Panc1 (cell line): ENCODE data around the gene NANS. TPM values are rescaled to one million over a fixed set of nuclear protein-coding genes. Genes with fewer than 3 reads are reported as not detected.

Source experiments
- ATAC-seq: fragments of 200-7000 bp; cut with Tn5 transposase; 2 replicates; pipeline ENCODE4 v1.9.1; 2020; ENCODE audit warnings: mild to moderate bottlenecking, moderate library complexity
- BruUV-seq: library from RNA; stranded (reverse); fragments of 400-500 nt; replicated peaks from 2 replicates; lab custom pipeline; 2021; lab: Mats Ljungman, UMichigan
- CTCF ChIA-PET: fragments of 300-600 bp; sonication (Branson Sonifier 250); formaldehyde crosslinking; loops from one replicate; lab custom pipeline; 2022; ENCODE audit warnings: antibody characterized with exemption; lab: Charles Lee
- POLR2A ChIA-PET: fragments of 300-600 bp; sonication (Branson Sonifier 250); formaldehyde crosslinking; loops from one replicate; lab custom pipeline; 2022; ENCODE audit warnings: antibody characterized with exemption; lab: Charles Lee
- DNase-seq: peaks from one replicate; pipeline ENCODE4 v3.0.0-alpha.2; 2010; ENCODE audit warnings: low read depth, low spot score
- H3K27ac ChIP-seq: 2 replicates; pipeline ENCODE4 v1.5.1; 2011; ENCODE audit warnings: mild to moderate bottlenecking, low read length, inconsistent platforms
- H3K27me3 ChIP-seq: fragments of 200-500 bp; sonication (Bioruptor generic); 2 replicates; pipeline ENCODE4 v1.6.0; 2014; ENCODE audit warnings: low read length, inconsistent platforms; ENCODE audit not compliant: control insufficient read depth, insufficient read depth
- H3K36me3 ChIP-seq: fragments of 200-500 bp; sonication (Bioruptor generic); 2 replicates; pipeline ENCODE4 v1.5.1; 2014; ENCODE audit warnings: inconsistent platforms, mild to moderate bottlenecking, low read length, moderate library complexity; ENCODE audit not compliant: control insufficient read depth, insufficient read depth
- H3K4me1 ChIP-seq: 2 replicates; pipeline ENCODE4 v1.5.1; 2011; ENCODE audit warnings: inconsistent platforms, mild to moderate bottlenecking, low read length, moderate library complexity; ENCODE audit not compliant: control insufficient read depth, insufficient read depth
- H3K4me3 ChIP-seq, 2 experiments: 2 replicates each; pipeline ENCODE4 v1.5.1; 2011 to 2012; ENCODE audit warnings: low read depth in 2 of 2, low read length in 2 of 2, mild to moderate bottlenecking in 2 of 2, inconsistent platforms in 1 of 2, moderate library complexity in 1 of 2
- H3K9me3 ChIP-seq: fragments of 200-500 bp; sonication (Bioruptor generic); 2 replicates; pipeline ENCODE4 v1.5.1; 2014; ENCODE audit warnings: low read depth, mild to moderate bottlenecking, inconsistent platforms, low read length, moderate library complexity; ENCODE audit not compliant: control insufficient read depth, insufficient read depth
- CTCF ChIP-seq: fragments of 450-650 bp; IDR thresholded peaks from 2 replicates; pipeline ENCODE4 v1.5.1; 2017; ENCODE audit warnings: mild to moderate bottlenecking
- POLR2AphosphoS5 ChIP-seq: IDR thresholded peaks from 2 replicates; pipeline ENCODE4 v1.6.1; 2012; ENCODE audit warnings: mild to moderate bottlenecking, low read depth, low read length, moderate library complexity
- REST ChIP-seq, 2 experiments: IDR thresholded peaks; 2 replicates each; pipeline ENCODE4 v1.6.1; 2011 to 2012; ENCODE audit warnings: low read depth in 2 of 2, control low read depth in 1 of 2, low read length in 1 of 2, mild to moderate bottlenecking in 1 of 2, moderate library complexity in 1 of 2; ENCODE audit not compliant: insufficient read depth in 1 of 2
- SIN3A ChIP-seq: IDR thresholded peaks from 2 replicates; pipeline ENCODE4 v1.6.1; 2012; ENCODE audit warnings: low read depth, mild to moderate bottlenecking, low read length, moderate library complexity, borderline replicate concordance; ENCODE audit not compliant: insufficient read depth
- TCF7L2 ChIP-seq: IDR thresholded peaks from 2 replicates; pipeline ENCODE4 v1.6.1; 2011; ENCODE audit warnings: mild to moderate bottlenecking, low read depth, low read length, inconsistent platforms
- in situ Hi-C: cut with HindIII; loops from 2 replicates; pipeline ENCODE4 v1.10.0; 2016; ENCODE audit warnings: low sequenced_read_pairs, low pct_unique_long_range_greater_than_20kb
- intact Hi-C: fragments of 100-400 bp; cut with micrococcal nuclease; formaldehyde crosslinking; loops from one replicate; pipeline ENCODE4 v1.10.0; 2022; ENCODE audit not compliant: unreplicated experiment
- total RNA-seq: library from RNA; stranded (reverse); gene quantifications from one replicate; pipeline ENCODE4 v1.2.1, GENCODE V29; 2021; ENCODE audit not compliant: unreplicated experiment

The NANS gene
- total RNA-seq, 1 experiment from 2014 or later, result 41.0 TPM

GRCh38 chr9:98099346-98099745 is 42.8 kb downstream of the NANS start:
- ChIA-PET CTCF (no interaction called here), POLR2A (no interaction called here)
- H3K27ac ChIP-seq, result no peak overlapping the region
- H3K4me3 ChIP-seq, result no peak overlapping the region
- intact Hi-C loops, result no loop called here
- no peaks in the 10 kb centered on the region for H3K36me3 ChIP-seq
- TF ChIP-seq SIN3A (no peak), TCF7L2 (no peak), REST (IDR thresholded peaks at IDR 0.05; ENCODE audit: insufficient read depth in 1 of 2, low read depth in 2 of 2, low read length in 1 of 2) (no peak), CTCF (no peak), POLR2AphosphoS5 (no peak)
- ATAC-seq (no peak), DNase-seq (no peak)
- BruUV-seq, result no TSS peak
- H3K4me1 ChIP-seq, result no peaks in the 10 kb centered on the region
- in situ Hi-C loops, result no loop called here
- no peaks in the 10 kb centered on the region for H3K27me3 ChIP-seq
- no peaks in the 10 kb centered on the region for H3K9me3 ChIP-seq

GRCh38 chr9:98099898-98100297 is 43.4 kb downstream of the NANS start:
- Histone ChIP-seq H3K36me3 (no peaks in the 10 kb centered on the region), H3K27me3 (no peaks in the 10 kb centered on the region), H3K4me1 (no peaks in the 10 kb centered on the region), H3K9me3 (no peaks in the 10 kb centered on the region), H3K4me3 (no peak overlapping the region), H3K27ac (no peak overlapping the region)
- ChIA-PET CTCF (no interaction called here), POLR2A (interaction anchor here (1.0 kb wide), 1 partner anchor 114 kb away, joined by 3 read pairs; no protein-coding TSS in a partner anchor)
- in situ Hi-C loops (no loop called here), intact Hi-C loops (no loop called here)
- DNase-seq (no peak), ATAC-seq (no peak)
- TF ChIP-seq TCF7L2 (no peak), CTCF (no peak), POLR2AphosphoS5 (no peak), REST (IDR thresholded peaks at IDR 0.05; ENCODE audit: insufficient read depth in 1 of 2, low read depth in 2 of 2, low read length in 1 of 2) (no peak), SIN3A (no peak)
- BruUV-seq, result no TSS peak
